Measurements from ENCODE around the gene FANCG. TPM values are rescaled to one million over a fixed set of nuclear protein-coding genes. Genes with fewer than 3 reads are reported as not detected.

FANCG gene
- total and polyA plus RNA-seq, 2 experiments from 2014 or later: 13.4 to 15.3 TPM

- Histone ChIP-seq H3K4me1 (ENCODE audit: insufficient read depth) (peaks cover 16% of the 10 kb centered on the region), H2AFZ (no peak overlapping the region), H3K79me2 (peaks cover 44% of the 10 kb centered on the region), H3K4me3 (no peak overlapping the region), H3K9me3 (ENCODE audit: low read depth) (no peaks in the 10 kb centered on the region), H3K27me3 (no peaks in the 10 kb centered on the region), H3K9me2 (replicated peaks; ENCODE audit: insufficient read depth) (no peaks in the 10 kb centered on the region), H3K4me2 (peak overlapping the region; percentile 76), H3K27ac (peak overlapping the region; percentile 85), H3K36me3 (replicated peaks; ENCODE audit: insufficient read depth, low read depth) (no peaks in the 10 kb centered on the region), H4K20me1 (ENCODE audit: insufficient read depth, poor library complexity, severe bottlenecking) (no peaks in the 10 kb centered on the region)
- TF ChIP-seq EZH2phosphoT487 (IDR thresholded peaks at IDR 0.05; ENCODE audit: low read depth, severe bottlenecking, unreplicated experiment): no peak
- TF ChIP-seq EZH2 (IDR thresholded peaks at IDR 0.05; ENCODE audit: borderline replicate concordance): no peak
- WGBS (ENCODE audit: low lambda C conversion rate, missing lambda C conversion rate): 76% methylated on average over 3 of the region's 3 CpGs
- no peak for DNase-seq (ENCODE audit: low spot score)
Measured at GRCh38 chr9:35112257-35113020, 32.7 kb upstream of the FANCG start.

- peak overlapping the region; percentile 65 for H2AFZ ChIP-seq
- DNase-seq (ENCODE audit: low spot score): peak; percentile 99
- 3% methylated on average over 39 of the region's 57 CpGs for WGBS (ENCODE audit: low lambda C conversion rate, missing lambda C conversion rate)
- H4K20me1 ChIP-seq (ENCODE audit: insufficient read depth, poor library complexity, severe bottlenecking): no peaks in the 10 kb centered on the region
- H3K9me3 ChIP-seq (ENCODE audit: low read depth): no peaks in the 10 kb centered on the region
- H3K27ac ChIP-seq: peak overlapping the region; percentile 91
- no peak for TF ChIP-seq EZH2 (IDR thresholded peaks at IDR 0.05; ENCODE audit: borderline replicate concordance)
- TF ChIP-seq EZH2phosphoT487 (IDR thresholded peaks at IDR 0.05; ENCODE audit: low read depth, severe bottlenecking, unreplicated experiment): no peak
- TF ChIP-seq CTCF (IDR thresholded peaks at IDR 0.05; ENCODE audit: poor library complexity): no peak
- H3K4me2 ChIP-seq: peak overlapping the region; percentile 85
- H3K36me3 ChIP-seq (replicated peaks; ENCODE audit: insufficient read depth, low read depth): no peaks in the 10 kb centered on the region
- H3K79me2 ChIP-seq: peaks cover 44% of the 10 kb centered on the region
- H3K4me3 ChIP-seq: peak overlapping the region; percentile 67
- no peaks in the 10 kb centered on the region for H3K27me3 ChIP-seq
- H3K9me2 ChIP-seq (replicated peaks; ENCODE audit: insufficient read depth): no peaks in the 10 kb centered on the region
- H3K4me1 ChIP-seq (ENCODE audit: insufficient read depth): peaks cover 16% of the 10 kb centered on the region
Measured at GRCh38 chr9:35111001-35111933, 31.5 kb upstream of the FANCG start.

GRCh38 chr9:35110327-35110761 is 30.6 kb upstream of the FANCG start:
- no peak for TF ChIP-seq CTCF (IDR thresholded peaks at IDR 0.05; ENCODE audit: poor library complexity)
- TF ChIP-seq EZH2 (IDR thresholded peaks at IDR 0.05; ENCODE audit: borderline replicate concordance): no peak
- no peak for TF ChIP-seq EZH2phosphoT487 (IDR thresholded peaks at IDR 0.05; ENCODE audit: low read depth, severe bottlenecking, unreplicated experiment)
- Histone ChIP-seq H3K27ac (peak overlapping the region; percentile 91), H3K4me1 (ENCODE audit: insufficient read depth) (peaks cover 16% of the 10 kb centered on the region), H3K4me3 (no peak overlapping the region), H3K27me3 (no peaks in the 10 kb centered on the region), H3K4me2 (peak overlapping the region; percentile 85), H3K9me2 (replicated peaks; ENCODE audit: insufficient read depth) (no peaks in the 10 kb centered on the region), H3K79me2 (peaks cover 44% of the 10 kb centered on the region), H3K9me3 (ENCODE audit: low read depth) (no peaks in the 10 kb centered on the region), H4K20me1 (ENCODE audit: insufficient read depth, poor library complexity, severe bottlenecking) (no peaks in the 10 kb centered on the region), H2AFZ (no peak overlapping the region), H3K36me3 (replicated peaks; ENCODE audit: insufficient read depth, low read depth) (no peaks in the 10 kb centered on the region)
- WGBS (ENCODE audit: low lambda C conversion rate, missing lambda C conversion rate): 52% methylated on average over 3 of the region's 3 CpGs
- no peak for DNase-seq (ENCODE audit: low spot score)
